Prostate gland (tissue), 2 donors: ENCODE results near the gene CER1. TPM values are rescaled to one million over a fixed set of nuclear protein-coding genes. Genes with fewer than 3 reads are reported as not detected.
A peak's percentile ranks its signal among the peaks of the same experiment; 100 is the strongest.

Experiments used
- DNase-seq: peaks from one replicate; pipeline ENCODE4 v3.0.0-alpha.2; 2019; ENCODE audit warnings: low spot score
- H3K27ac ChIP-seq, 2 donors: fragments of 200-600 bp; sonication (generic); 2 replicates each; pipeline ENCODE4 v1.5.1; 2017 to 2019
- H3K27me3 ChIP-seq: fragments of 200-600 bp; sonication (generic); replicated peaks from 2 replicates; pipeline ENCODE4 v1.5.1; 2019; ENCODE audit not compliant: insufficient read depth
- H3K36me3 ChIP-seq, 2 donors: fragments of 200-600 bp; sonication (generic); 1 replicate in 1 of 2; 2 replicates in 1 of 2; pipeline versions ENCODE4 v1.5.1 to v1.8.1; 2017 to 2019
- H3K4me1 ChIP-seq: fragments of 200-600 bp; sonication (generic); replicated peaks from 2 replicates; pipeline ENCODE4 v1.5.1; 2019
- H3K4me3 ChIP-seq, 2 donors: fragments of 200-600 bp; sonication (generic); 2 replicates each; pipeline ENCODE4 v1.5.1; 2017 to 2019
- H3K9me3 ChIP-seq: fragments of 200-600 bp; sonication (generic); 2 replicates; pipeline ENCODE4 v1.5.1; 2017
- POLR2A ChIP-seq: fragments of 450-650 bp; IDR thresholded peaks from one replicate; pipeline ENCODE4 v1.6.1; 2016; ENCODE audit warnings: antibody characterized with exemption, mild to moderate bottlenecking
- POLR2AphosphoS5 ChIP-seq: sonication (generic); formaldehyde crosslinking; IDR thresholded peaks from one replicate; pipeline ENCODE4 v1.6.1; 2017; ENCODE audit warnings: antibody characterized with exemption
- WGBS: methylation state at CpG from one replicate; pipeline ENCODE4 v1.1.5; 2018; 5-methylcytosine and 5-hydroxymethylcytosine counted together
- intact Hi-C: fragments of 100-400 bp; cut with DNase I; formaldehyde crosslinking; loops from one replicate; pipeline ENCODE4 v1.14.2; 2022
- total RNA-seq, 2 donors: library from RNA; depleted of rRNA; stranded (reverse); fragments of >200 nt; gene quantifications; one replicate each; pipeline ENCODE4 v1.1.0, GENCODE V29; 2016
- TF ChIP-seq, protein P1 (sequence below), 4 experiments: fragments of 200-600 bp in 2 of 4; fragments of 450-650 bp in 2 of 4; sonication (generic) in 2 of 4; IDR thresholded peaks; 1 replicate in 3 of 4; 2 replicates in 1 of 4; pipeline ENCODE4 v1.5.1; 2016 to 2019; ENCODE audit warnings: antibody characterized with exemption in 4 of 4, mild to moderate bottlenecking in 2 of 4, moderate library complexity in 2 of 4

CER1 gene, protein sequence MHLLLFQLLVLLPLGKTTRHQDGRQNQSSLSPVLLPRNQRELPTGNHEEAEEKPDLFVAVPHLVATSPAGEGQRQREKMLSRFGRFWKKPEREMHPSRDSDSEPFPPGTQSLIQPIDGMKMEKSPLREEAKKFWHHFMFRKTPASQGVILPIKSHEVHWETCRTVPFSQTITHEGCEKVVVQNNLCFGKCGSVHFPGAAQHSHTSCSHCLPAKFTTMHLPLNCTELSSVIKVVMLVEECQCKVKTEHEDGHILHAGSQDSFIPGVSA
- not detected for total RNA-seq

- no peaks in the 10 kb centered on the region for H3K9me3 ChIP-seq
- intact Hi-C loops = no loop called here
Observed at GRCh38 chr9:14722391-14723035, at the start of gene CER1. Gene CER1 (minus strand): TSS chr9:14722733. CDS start chr9:14722672, 61 bp downstream.

DNA sequence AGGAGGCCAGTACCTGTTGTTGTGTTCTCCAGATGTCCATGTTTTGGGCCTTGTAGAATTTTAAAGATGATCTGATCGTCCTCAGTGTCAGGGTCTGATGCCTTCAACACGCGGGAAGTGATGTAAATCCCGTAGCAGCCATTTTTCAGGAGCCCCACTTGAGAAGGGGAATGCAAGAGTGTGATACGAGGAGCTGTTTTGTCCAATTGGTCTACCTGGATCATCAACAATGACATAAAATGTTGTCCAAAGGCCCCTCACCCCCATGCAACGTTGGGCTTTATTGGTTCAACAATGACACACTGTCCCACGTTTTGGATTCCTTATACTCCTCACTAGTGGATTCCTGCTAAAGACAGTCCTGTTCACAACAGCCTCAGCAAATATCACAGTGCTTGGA, 48.1 kb upstream of the CER1 start:
- TF ChIP-seq POLR2A (no peak), POLR2AphosphoS5 (no peak)
- TF ChIP-seq, protein P1, sequence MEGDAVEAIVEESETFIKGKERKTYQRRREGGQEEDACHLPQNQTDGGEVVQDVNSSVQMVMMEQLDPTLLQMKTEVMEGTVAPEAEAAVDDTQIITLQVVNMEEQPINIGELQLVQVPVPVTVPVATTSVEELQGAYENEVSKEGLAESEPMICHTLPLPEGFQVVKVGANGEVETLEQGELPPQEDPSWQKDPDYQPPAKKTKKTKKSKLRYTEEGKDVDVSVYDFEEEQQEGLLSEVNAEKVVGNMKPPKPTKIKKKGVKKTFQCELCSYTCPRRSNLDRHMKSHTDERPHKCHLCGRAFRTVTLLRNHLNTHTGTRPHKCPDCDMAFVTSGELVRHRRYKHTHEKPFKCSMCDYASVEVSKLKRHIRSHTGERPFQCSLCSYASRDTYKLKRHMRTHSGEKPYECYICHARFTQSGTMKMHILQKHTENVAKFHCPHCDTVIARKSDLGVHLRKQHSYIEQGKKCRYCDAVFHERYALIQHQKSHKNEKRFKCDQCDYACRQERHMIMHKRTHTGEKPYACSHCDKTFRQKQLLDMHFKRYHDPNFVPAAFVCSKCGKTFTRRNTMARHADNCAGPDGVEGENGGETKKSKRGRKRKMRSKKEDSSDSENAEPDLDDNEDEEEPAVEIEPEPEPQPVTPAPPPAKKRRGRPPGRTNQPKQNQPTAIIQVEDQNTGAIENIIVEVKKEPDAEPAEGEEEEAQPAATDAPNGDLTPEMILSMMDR (IDR thresholded peaks at IDR 0.05) = no peak
- H3K27ac ChIP-seq = no peak overlapping the region
- WGBS = 80% methylated on average over 7 of the region's 7 CpGs
- intact Hi-C loops = no loop called here
- no peaks in the 10 kb centered on the region for H3K27me3 ChIP-seq
- H3K36me3 ChIP-seq = no peaks in the 10 kb centered on the region
- no peak for DNase-seq
- no peak overlapping the region for H3K4me3 ChIP-seq
- no peaks in the 10 kb centered on the region for H3K4me1 ChIP-seq
- no peaks in the 10 kb centered on the region for H3K9me3 ChIP-seq

More at GRCh38 chr9:14722391-14723035, at the start of gene CER1:
- TF ChIP-seq POLR2A (no peak), POLR2AphosphoS5 (no peak)
- TF ChIP-seq, protein P1 (IDR thresholded peaks at IDR 0.05) = no peak
- Histone ChIP-seq H3K27me3 (no peaks in the 10 kb centered on the region), H3K27ac (no peak within 1 kb of the TSS), H3K4me1 (no peaks in the 10 kb centered on the region), H3K36me3 (no peaks in the 10 kb centered on the region), H3K4me3 (no peak within 1 kb of the TSS)
- no peak for DNase-seq
- 47% methylated on average over 7 of the region's 7 CpGs for WGBS

GRCh38 chr9:14769230-14769571, 46.7 kb upstream of the CER1 start:
- no peaks in the 10 kb centered on the region for H3K36me3 ChIP-seq
- H3K27ac ChIP-seq = no peak overlapping the region
- 39% methylated on average over 3 of the region's 3 CpGs for WGBS
- no peak overlapping the region for H3K4me3 ChIP-seq
- H3K4me1 ChIP-seq = no peaks in the 10 kb centered on the region
- no peaks in the 10 kb centered on the region for H3K27me3 ChIP-seq
- no peaks in the 10 kb centered on the region for H3K9me3 ChIP-seq
- TF ChIP-seq POLR2AphosphoS5 = no peak
- TF ChIP-seq, protein P1 (IDR thresholded peaks at IDR 0.05) = no peak
- TF ChIP-seq POLR2A = no peak
- no peak for DNase-seq
- intact Hi-C loops = loop anchor here (2.0 kb wide), 1 partner anchor 152 kb away; no protein-coding TSS in a partner anchor

GRCh38 chr9:14768405-14769229, 46.1 kb upstream of the CER1 start:
- no peaks in the 10 kb centered on the region for H3K27me3 ChIP-seq
- intact Hi-C loops = loop anchor here (2.0 kb wide), 1 partner anchor 152 kb away; no protein-coding TSS in a partner anchor
- DNase-seq = peak; percentile 13
- WGBS = 26% methylated on average over 8 of the region's 8 CpGs
- H3K4me1 ChIP-seq = no peaks in the 10 kb centered on the region
- H3K36me3 ChIP-seq = no peaks in the 10 kb centered on the region
- H3K9me3 ChIP-seq = no peaks in the 10 kb centered on the region
- H3K4me3 ChIP-seq = no peak overlapping the region
- no peak overlapping the region for H3K27ac ChIP-seq
- TF ChIP-seq POLR2A = no peak
- TF ChIP-seq, protein P1 (IDR thresholded peaks at IDR 0.05) = peak; percentile 29 to 65 (median 56)
